Endothelial cell of umbilical vein (primary cell): ENCODE measurements around the gene MRPL14.

ENCODE experiments used
- CTCF ChIP-seq, 2 donors: IDR thresholded peaks; 1 replicate in 1 of 2; 2 replicates in 1 of 2; pipeline ENCODE4 v1.5.1; 2011; ENCODE audit warnings: low read length in 2 of 2, mild to moderate bottlenecking in 2 of 2, moderate library complexity in 2 of 2, control low read depth in 1 of 2, inconsistent platforms in 1 of 2, low read depth in 1 of 2; ENCODE audit not compliant: insufficient read depth in 1 of 2; ENCODE audit errors: extremely low read depth in 1 of 2
- EZH2 ChIP-seq: IDR thresholded peaks from 2 replicates; pipeline ENCODE4 v1.6.1; 2012; ENCODE audit warnings: borderline replicate concordance, low read depth, mild to moderate bottlenecking, moderate library complexity, low read length, inconsistent platforms; ENCODE audit not compliant: severe bottlenecking
- FOS ChIP-seq: IDR thresholded peaks from 2 replicates; pipeline ENCODE4 v1.6.1; 2011; ENCODE audit warnings: mild to moderate bottlenecking, low read length, moderate library complexity, borderline replicate concordance; ENCODE audit not compliant: insufficient read depth
- GATA2 ChIP-seq: IDR thresholded peaks from 2 replicates; pipeline ENCODE4 v1.7.0; 2011; ENCODE audit warnings: low read depth, mild to moderate bottlenecking, moderate library complexity, mixed read lengths, low read length; ENCODE audit not compliant: insufficient read length, insufficient read depth
- JUN ChIP-seq: IDR thresholded peaks from 2 replicates; pipeline ENCODE4 v1.6.1; 2011; ENCODE audit warnings: borderline replicate concordance, low read depth; ENCODE audit not compliant: insufficient read length, insufficient read depth
- MYC ChIP-seq: IDR thresholded peaks from one replicate; pipeline ENCODE4 v1.6.1; 2011; ENCODE audit warnings: mild to moderate bottlenecking, low read depth, low read length
- POLR2A ChIP-seq: IDR thresholded peaks from 2 replicates; pipeline ENCODE4 v1.6.1; 2012; ENCODE audit warnings: low read depth, mild to moderate bottlenecking, control low read depth, low read length
- POLR2AphosphoS5 ChIP-seq: IDR thresholded peaks from 2 replicates; pipeline ENCODE4 v1.6.1; 2012; ENCODE audit warnings: low read depth, mild to moderate bottlenecking, control low read depth, low read length, moderate library complexity; ENCODE audit not compliant: insufficient read depth
- TF ChIP-seq, protein P1 (sequence below): IDR thresholded peaks from 2 replicates; pipeline ENCODE4 v1.6.1; 2011; ENCODE audit not compliant: insufficient read depth, insufficient read length

- no peak for TF ChIP-seq CTCF (IDR thresholded peaks at IDR 0.05; ENCODE audit: extremely low read depth in 1 of 2, insufficient read depth in 1 of 2, low read depth in 1 of 2, low read length in 2 of 2)
- TF ChIP-seq POLR2A: no peak
- TF ChIP-seq EZH2: no peak
- TF ChIP-seq POLR2AphosphoS5: no peak
- TF ChIP-seq, protein P1, sequence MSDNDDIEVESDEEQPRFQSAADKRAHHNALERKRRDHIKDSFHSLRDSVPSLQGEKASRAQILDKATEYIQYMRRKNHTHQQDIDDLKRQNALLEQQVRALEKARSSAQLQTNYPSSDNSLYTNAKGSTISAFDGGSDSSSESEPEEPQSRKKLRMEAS: no peak
- TF ChIP-seq JUN: no peak
- no peak for TF ChIP-seq MYC
- no peak for TF ChIP-seq GATA2
- TF ChIP-seq FOS: no peak
Observed at GRCh38 chr6:44167567-44167966, 40.3 kb upstream of the MRPL14 start.
